CD4-positive, alpha-beta T cell treated with Interleukin-17A for 1 hour (primary cell): ENCODE measurements around the gene NCOA1.
"Not testable (repeated sequence)": the region's sequence is repeated elsewhere in the genome, so short reads cannot be mapped to it uniquely, and the experiment has no call there.

Experiments
- DNase-seq: peaks from one replicate; pipeline ENCODE4 v3.0.0-alpha.2; 2020

NCOA1 gene

DNA sequence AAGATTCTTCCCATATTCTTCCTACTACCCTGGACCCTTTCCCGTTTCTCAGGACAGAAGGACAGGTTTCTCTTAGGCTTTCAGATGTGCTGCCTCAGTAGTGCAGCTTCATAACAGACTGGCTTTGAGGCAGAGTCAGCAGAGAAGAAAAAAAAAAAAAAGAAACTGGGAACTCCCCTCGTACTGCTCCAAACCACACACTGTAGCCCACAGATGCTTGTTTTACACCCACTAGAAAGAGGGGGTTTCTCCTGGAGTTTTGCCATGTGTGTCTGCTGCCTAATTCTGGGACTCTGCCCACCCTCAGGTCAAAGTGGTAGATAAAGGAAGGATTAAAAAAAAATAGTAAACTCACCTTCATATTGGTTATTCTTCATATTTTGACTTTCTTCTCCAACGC, 95.9 kb downstream of the NCOA1 start:
- peak; percentile 32 for DNase-seq

DNA sequence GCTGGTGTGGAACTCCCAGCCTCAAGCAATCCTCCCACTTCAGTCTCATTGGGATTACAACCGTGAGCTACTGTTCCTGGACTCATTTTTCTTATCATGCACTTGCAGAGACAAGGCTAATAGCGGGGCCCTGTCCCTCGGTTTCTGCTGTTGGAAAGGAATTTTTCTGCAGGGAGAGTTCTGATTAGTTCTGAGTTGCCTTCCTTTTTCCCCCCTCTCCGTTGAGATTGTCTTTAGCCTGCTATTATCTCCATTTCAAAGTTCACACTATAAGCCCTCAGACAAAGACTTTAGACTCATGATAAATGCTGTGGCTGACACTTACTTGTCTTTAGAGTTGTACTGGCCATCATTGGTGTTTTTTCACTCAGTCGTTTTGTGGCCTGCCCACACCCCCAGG, 97.2 kb downstream of the NCOA1 start:
- DNase-seq, result no peak

DNA sequence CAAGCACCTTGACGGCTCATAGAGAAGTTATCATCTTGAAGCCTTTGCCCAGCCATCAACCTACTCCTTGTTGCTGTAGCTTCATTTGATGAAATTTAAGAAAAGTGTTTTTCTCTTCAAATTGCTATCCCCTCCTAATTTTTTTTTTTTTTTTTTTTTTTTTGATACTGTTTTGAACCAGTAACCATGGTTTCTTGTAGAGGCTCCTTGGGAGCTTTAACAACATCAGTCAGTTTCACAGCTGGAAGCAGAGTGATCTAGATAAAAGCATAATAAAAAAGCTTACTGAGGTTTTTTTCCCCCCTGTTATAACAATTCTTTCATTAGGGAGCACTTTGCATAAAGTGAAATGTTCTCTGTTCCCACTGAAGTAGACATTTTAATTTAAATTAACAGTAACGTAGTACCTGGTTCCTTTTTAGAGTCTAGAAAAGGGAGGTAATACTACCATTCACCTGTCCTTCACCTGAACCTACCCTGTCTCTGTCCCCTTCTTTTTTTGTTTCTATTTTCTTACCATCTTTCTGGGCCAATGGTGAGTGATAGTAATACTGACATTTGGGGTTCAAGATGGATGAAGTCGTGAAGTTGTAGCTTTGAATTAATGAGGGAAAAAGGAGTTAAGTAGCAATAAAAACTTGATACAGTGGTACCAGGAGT, 101.5 kb downstream of the NCOA1 start:
- no peak for DNase-seq

DNA sequence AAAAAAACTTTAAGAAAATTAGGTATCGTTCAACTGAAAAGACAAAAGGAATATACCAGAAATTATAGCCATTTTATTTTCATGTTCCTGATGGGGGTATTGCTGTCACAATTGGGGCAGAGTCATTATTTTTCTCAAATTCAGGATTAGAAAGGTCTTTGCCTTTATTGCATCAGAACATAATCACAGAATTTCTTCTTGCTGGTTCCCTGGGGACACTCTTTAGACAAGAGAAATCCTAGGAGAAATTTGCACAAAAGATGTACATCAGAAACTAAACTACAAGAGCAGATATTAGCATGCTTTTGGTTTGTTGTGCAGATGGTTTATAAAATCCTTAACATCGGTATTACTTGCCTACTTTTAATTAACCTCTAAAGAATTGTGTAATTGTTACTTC, 103.2 kb downstream of the NCOA1 start:
- no peak for DNase-seq

DNA sequence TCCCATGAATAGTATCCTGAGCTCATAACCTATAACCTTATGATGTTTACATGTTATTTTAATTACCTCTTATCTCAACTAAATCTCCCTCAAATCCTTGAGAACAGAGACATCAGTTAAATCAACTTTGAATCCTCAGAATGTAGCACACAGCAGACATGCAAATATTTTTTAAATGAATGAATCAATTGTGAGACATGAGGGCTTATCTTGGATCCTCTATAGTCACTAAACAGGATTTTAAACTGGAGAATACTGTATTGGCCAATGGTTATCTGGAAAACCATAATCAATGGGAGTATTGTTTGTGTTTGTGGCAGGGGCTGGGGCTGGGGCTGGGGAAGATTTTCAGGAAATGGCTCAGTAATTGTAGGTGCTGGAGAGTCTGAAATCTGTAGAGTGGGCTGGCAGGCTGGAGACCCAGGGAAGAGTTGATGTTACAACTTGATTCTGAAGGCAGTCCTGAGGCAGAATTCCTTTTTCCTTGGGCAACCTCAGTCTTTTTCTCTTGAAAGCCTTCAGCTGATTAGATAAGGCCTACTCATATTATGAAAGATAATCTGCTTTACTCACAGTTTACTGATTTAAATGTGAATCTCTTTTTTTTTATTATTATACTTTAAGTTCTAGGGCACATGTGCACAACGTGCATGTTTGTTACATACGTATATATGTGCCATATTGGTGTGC, 106.3 kb downstream of the NCOA1 start:
- DNase-seq, result no peak

DNA sequence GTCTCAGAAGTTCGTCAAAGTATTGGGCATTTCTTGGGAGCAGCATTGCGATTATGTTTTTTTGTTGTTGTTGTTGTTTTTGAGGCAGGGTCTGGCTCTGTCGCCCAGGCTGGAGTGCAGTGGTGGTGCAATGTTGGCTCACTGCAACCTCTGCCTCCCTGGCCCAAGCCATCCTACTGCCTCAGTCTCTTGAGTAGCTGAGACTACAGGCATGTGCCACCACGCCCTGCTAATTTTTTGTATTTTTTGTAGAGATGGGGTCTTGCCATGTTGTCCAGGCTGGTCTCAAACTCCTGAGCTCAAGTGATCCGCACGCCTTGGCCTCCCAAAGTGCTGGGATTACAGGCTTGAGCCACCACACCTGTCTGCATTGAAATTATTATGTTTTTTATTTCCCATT, 109.1 kb downstream of the NCOA1 start:
- DNase-seq, result not testable (repeated sequence)

DNA sequence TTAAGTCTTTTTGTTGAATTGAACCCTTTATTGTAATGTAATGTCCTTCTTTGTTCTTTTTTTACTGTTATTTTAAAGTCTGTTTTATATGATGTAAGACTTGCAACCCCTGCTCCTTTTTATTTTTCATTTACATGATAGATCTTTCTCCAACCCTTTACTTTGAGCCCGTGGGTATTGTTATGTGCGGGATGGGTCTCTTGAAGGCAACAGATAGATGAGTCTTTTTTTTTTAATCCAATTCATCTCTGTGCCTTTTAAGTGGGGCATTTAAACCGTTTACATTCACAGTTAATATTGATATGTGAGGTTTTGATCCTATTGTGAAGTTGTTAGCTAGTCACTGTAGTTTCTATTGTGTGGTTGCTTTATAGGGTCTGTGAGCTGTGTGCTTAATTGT, 120.6 kb downstream of the NCOA1 start:
- no peak for DNase-seq

DNA sequence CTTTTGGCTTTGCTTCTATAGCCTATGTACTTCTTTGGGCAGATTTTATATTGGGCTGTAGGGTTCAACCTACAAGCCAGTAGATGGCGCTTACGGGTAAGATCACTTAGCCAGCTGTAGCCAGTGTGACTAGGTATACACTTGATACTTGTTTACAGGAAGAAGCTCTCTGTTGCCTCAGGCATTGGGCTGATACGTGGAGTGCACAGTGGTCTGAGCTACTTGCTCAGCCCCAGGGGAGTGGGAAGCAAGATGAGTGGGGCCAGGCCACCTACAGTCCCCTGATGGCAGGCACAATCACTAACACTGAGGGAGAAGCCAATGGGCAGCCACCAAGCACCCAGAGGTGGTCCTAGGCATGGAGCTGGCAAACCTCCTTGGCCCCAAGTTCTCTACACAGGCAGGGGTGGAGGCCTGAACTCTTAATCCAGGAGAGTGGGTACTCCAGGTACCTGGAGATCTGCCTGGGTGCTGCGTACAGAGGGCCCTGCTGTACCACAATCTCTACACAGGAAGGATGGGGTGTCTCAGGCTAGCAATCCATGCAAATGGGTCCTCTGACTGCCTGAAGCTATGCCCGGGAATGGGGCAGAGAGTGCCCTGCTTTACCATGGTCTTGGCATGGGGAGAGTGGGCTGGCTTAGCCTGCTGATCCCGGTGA, 122.2 kb downstream of the NCOA1 start:
- DNase-seq, result peak; percentile 57

DNA sequence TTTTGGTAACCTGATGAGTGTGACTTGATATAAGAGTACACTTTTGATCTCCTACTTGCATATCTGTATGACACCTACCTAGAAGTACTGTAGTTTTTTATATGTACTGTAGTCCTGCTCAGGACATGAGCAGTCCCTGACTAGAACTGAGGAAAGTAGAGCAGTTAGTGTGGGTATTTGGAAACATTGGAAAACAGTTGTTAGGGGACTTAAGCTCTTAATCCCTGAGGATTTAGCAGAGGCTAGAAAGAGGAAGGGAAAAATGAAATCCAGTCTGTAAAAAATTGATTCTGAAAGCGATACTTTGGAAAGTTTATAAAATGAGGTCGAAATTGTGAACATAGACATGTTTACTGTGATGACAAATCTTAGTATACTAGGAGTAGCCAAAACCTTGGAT, 125.6 kb downstream of the NCOA1 start:
- DNase-seq, result no peak

DNA sequence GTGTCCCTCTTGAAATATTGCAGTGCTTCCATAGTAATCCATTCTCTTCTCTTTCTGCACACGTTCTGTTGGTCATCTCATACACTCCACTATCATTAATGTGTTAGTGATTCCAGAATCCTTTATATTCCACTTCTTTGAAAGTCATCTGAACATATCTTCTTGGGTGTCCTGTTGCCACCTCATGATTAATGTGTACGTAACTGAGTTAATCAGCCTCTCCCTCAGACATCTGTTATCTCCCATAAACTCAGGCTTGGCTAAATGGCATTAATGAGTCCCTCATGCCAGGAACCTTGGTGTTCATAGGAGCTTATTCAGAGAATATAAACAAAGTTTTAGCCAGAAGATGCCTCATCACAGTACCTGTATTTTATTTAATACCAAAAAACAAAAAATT, 126.4 kb downstream of the NCOA1 start:
- no peak for DNase-seq

DNA sequence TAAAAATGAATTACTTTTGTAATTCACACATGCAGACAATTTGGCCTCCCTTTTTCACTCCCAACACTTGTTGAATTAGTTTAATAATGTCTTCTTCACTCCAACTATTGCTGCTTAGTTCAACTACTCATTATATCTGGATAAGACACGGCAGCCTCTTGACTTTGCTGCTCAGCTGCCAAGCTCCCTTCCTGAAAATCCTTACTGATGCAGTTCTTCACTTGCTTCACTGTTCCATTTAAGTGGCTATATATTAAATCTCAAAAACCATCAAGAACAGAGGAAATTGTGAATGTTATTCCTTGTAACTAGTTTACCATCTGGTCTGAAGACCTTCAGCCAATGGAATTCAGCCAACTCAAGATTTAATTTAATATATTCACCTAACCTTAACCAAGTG, 127.1 kb downstream of the NCOA1 start:
- DNase-seq, result no peak

DNA sequence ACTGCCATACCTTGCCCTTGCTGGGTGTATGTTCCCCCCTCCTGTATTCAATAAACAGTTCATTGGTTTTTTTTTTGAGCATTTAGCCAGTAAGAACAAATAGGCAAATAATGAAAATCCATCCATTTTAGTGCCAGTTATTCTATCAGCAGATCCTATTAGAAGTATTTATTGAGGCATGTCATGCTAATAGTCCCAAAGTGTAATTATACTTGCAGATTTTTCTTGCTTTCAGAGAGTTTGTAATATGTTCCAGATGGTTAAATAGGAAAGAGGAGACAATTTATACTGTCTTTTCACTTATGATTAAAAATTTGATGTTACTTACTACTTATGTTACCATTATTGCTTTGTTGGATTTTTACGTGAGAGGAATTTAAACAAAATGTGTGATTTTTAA, 127.6 kb downstream of the NCOA1 start:
- no peak for DNase-seq

DNA sequence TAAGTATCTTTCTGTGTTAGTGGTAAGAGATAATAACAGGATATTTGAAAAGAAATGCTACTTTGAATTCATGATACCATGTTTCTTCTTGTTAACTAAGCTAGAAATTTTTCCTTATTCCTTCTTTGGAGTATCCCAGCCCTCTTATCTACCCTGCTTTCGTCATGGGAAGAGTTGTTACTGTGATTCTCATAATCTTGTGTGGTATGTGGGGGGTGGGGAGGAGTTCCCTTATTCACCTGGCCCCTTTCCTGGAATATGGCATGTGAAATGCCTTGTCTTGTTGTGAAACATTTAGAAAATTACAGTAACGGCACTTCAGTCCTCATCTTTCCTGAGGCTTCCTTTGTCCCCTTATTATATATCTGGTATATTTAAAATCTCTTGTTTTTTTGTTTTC, 129.9 kb downstream of the NCOA1 start:
- DNase-seq, result no peak

DNA sequence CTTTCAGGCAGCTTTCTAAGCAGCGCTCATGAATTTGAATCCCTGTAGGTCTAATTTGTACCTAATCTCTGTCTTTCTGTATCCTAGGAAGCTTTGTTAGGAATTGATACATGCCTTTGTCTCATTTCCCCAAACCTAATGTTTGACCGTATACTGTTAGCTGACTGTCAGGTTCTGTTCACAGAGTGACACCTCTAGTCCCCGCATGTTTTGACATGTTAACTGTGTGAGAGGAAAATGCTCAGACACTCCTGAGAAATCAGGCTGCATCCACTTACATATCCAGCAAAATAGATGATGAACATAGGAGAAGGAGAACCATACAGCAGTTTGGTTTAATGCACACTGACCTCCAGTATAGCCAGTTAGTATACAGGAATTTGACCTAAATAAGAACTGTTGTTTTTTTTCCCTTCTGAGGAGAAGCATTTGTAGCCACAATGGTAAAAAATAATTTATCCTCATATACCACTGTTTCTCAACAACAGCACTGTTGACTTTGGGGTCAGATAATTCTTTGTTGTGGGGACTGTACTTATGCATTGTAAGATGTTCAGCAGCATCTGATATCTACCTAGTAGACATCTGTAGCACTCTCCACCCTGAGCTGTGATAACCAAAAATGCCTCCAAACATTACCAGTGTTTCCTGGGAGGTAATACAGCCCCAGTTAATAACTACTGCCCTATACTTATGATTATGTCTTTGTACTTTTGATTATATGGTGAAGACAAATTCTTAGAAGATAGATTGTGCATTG, 130.9 kb downstream of the NCOA1 start:
- no peak for DNase-seq

DNA sequence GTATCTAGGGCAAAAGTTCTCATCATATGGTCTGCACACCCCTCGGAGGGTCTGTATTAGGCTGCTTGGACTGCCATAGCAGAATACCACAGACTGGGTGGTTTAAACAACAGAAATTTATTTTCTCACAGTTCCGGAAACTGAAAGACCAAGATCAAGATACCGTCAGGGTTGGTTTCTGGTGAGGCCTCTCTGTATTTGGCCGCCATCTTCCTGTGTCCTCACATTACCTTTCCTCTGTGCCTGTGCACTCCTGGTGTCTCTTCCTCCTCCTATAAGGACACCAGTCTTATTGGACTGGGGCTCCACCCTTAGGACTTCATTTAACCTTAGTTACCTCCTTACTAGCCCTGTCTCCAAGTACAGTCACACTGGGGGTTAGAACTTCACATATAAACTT, 132.5 kb downstream of the NCOA1 start:
- DNase-seq, result no peak

DNA sequence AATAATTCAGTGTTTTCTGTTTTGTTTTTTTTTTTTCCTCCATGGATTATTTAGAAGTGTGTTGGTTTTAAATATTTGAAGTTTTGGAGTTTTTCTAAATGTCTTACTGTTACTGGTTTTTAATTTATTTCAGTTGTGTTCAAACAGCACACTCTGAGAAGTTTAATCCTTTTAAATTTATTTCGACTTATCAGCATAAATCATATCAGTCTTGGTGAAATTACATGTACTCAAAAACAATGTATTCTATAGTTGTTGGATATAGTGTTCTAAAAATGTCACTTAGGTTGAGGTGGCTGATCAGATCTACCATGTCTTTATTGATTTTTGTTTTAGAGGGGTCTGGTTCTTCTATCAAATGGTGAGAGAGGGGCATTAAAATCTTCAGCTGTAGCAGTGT, 134.7 kb downstream of the NCOA1 start:
- no peak for DNase-seq

DNA sequence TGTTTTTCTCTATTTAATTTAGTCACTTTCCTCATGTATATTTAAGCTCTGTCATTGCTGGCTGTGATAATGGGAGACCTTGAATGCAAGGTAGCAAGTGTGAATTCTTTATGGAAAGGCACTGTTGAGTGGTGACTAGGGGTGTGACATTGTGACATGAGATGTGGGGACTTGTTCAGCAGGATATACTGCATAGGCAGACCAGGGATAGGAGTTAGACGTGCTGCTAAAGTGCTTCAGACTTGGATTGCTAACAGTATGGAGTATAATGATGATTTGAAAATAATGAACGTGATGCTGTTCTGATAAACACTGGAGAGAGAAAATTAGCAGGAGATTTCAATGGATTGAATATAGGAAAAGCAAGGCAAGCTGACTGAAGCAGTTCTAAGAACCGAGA, 135.1 kb downstream of the NCOA1 start:
- DNase-seq, result no peak

DNA sequence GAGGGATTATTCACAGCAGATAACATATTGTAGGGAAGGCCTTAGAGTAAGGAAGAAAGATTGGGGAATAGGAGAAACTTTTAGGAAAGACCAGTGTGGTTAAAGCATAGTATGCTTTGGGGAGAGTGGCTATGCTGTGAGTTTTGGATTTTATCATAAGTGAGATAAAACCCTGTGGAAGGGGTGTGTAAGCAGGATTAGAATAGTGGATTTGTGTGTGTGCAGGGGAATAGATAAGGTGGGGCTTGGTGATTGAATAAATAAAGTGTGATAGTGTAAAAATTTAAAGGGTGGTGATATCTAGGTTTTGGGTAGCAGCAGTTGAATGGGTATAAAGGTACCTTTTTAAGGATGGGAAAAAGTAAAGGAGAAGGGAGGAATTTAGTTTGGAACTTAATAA, 137.7 kb downstream of the NCOA1 start:
- DNase-seq, result no peak

DNA sequence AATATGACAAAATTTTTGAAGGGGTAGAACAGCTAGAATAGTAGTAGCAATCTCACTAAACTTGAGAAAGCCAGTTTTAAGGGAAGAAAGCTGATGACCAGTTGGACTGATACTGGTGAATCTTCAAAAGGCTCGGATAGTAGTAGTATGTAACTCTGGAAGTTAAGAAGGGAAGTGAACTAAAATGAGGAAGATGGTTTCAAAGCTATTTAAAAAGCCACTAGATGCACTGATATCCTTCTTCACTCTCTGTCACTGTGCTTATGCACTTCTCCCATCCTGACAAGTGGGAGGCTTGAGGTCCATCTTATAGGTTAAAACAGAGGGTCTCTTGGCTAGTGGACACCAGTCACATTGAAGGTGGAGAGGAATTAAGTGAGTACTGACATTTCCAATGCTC, 141.1 kb downstream of the NCOA1 start:
- no peak for DNase-seq

DNA sequence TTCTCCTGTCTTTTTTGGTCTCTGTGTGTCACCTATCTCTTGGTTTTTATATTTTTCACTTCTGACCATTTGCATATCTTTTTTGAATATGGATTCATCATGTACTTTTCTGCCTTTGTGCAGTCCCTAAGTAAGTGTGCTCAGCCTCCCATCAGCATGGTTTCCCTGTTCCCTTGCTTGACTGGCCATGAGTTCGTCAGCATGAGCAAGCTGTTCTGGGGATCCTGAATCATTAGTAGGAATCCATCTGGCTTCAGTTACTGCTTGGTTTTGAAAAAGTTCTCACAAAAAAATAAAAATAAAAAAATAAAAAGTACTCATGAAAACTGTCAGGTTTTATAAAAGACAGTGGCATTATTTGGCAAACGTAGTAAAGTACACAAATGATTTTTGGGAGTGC, 144.1 kb downstream of the NCOA1 start:
- DNase-seq, result no peak

DNA sequence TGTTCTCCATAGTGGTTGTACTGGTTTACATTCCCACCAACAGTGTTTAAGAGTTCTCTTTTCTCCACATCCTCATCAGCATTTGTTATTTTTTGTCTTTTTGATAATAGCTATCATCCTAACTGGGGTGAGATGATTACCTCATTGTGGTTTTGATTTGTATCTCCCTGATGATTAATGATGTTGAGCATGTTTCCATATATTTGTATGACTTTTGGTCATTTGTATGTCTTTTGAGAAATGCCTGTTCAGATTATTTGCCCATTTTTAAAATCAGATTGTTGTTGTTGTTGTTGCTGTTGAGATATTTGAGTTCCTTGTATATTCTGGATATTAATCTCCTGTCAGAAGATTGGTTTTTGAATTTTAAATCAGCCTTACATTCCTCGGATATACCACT, 147.5 kb downstream of the NCOA1 start:
- DNase-seq, result no peak

DNA sequence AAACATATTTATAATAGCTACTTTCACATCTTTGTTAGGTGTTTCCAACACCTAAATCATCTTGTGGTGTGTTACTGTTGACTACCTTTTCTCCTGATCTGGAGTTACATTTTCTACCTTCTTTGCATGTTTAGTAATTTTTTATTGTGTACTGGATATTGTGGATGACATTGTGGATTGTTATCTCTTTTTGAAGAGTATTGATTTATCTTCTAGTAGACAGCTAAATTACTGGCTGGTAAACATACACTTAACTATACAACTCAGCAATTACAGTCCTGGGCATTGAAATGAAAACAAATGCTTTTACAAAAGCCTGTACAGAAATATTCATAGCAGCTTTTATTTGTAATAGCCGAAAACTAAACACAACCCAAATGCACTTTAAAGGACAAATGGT, 151.3 kb downstream of the NCOA1 start:
- no peak for DNase-seq

DNA sequence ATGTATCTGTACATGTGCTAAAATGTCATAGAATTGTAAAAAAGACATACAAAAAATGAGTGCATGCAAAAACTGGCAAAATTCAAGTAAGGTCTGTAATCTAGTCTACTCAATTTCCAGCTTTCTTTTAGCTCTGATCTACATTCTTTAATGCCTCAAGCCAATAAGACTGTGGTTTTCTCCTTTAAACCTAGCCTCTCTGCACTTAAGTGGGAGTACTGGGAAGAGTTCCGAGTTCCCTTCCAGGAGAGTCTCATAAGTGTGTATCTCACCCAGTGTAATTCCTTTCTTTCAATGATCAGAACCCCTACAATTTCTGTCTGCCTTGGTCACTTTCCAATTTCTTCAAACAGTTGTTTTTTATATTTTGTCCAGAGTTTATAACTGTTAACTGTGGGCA, 152.0 kb downstream of the NCOA1 start:
- DNase-seq, result no peak

DNA sequence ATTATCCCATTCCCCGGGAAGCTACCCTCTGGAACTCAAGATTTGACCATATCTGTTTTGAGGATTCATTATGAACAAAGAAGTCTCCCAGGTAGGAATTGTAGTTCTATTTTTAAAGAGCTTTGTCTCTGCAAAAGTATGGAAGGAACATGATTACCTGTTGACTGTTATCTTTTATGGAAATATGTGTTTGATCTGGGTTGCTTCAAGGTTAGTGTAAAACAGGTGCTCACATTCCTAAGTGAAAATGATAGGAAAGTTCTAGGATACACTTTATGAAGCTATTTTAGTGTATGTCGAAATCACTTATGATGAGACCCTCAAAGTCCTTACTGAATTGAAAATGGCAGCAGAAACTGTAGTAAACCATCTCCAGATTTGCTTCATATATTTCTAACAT, 153.0 kb downstream of the NCOA1 start:
- DNase-seq, result no peak
